ENCODE data around the gene CCDC47.

The CCDC47 gene

DNA sequence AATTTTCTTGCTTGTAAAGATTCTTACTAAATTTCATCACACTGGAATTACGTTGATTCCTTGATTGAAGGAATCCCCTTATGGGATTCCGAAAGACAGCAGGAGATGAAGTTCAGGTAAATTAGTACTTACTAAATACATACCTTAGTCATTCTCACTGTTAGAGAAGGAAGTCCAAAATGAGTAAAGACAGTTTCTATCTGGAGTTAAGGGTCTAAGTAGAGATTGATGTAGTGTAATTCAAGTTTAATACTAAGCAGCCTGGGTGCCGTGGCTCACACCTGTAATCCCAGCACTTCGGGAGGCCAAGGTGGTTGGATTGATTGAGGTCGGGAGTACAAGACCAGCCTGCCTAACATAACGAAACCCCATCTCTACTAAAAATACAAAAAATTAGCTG is 10.1 kb upstream of the CCDC47 start:
- DNase-seq: no peak

DNA sequence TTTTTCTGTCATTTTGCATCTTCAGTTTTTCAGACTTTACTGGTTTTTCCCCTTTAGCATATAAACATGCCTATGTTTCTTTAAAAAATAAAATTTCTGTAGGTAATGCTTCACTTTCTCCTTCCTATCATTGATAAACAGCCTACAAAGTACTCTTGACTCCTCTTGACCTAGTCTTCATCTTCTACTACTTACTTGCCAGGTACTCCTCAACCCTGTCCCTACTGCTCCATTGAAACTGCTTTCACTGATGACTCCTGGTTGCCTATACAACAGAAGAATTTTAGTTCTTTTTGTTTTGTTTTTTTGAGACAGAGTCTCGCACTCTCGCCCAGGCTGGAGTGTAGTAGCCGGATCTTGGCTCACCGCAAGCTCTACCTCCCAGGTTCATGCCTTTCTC is 7.5 kb upstream of the CCDC47 start:
- DNase-seq: no peak

DNA sequence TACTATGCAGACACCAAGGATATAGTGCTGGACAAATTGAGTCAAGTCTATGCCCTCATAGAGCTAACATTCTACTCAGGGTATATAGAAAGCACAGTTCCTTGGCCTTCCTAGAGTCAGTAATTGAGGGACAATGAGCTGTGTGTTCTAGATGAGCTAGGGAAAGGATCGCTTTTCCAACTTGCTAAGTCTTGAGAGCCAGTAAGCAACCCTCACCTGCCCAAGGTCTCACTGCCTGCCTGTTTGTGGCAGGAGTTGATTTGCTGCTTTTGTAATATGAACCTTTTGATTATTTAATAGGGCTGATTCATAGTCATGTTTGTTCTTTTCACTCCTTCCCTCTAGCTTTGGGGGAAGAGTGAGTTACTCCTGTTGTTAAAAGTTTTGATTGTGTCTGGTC is 7.1 kb upstream of the CCDC47 start:
- no peak for DNase-seq

DNA sequence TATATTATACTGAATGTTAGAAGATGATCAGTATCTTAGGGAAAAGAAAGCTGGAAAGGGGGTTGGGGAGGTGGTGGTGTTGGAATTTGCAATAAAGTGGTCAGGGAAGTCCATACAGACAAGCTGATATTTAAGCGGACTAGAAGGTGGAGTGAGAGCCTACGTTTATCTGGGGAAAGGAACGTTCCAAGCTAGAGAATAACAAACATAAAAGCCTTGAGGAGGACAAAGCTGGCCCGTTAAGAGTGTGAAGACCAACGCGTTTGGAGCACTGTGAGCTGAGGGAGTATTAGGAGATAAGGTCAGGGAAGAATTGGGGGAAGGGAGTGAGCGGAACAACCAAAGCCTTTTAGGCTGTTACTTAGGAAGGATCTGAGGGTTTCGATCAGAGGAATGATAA is 2.0 kb upstream of the CCDC47 start:
- no peak for DNase-seq

DNA sequence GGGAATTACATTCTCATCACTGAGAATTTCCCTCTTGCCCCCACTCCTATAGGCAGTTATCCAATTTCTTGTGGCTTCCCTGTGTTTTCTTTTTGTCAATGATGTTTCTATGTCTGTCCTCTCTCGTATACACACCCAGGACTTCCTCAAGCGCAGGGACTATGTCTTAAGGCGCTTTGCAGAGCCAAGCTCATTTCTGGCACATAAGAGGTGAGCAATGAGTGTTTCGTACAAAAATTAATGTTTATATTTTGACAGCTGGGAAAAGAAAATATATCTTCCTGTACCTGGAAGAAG is 1.5 kb upstream of the CCDC47 start:
- no peak for DNase-seq

DNA sequence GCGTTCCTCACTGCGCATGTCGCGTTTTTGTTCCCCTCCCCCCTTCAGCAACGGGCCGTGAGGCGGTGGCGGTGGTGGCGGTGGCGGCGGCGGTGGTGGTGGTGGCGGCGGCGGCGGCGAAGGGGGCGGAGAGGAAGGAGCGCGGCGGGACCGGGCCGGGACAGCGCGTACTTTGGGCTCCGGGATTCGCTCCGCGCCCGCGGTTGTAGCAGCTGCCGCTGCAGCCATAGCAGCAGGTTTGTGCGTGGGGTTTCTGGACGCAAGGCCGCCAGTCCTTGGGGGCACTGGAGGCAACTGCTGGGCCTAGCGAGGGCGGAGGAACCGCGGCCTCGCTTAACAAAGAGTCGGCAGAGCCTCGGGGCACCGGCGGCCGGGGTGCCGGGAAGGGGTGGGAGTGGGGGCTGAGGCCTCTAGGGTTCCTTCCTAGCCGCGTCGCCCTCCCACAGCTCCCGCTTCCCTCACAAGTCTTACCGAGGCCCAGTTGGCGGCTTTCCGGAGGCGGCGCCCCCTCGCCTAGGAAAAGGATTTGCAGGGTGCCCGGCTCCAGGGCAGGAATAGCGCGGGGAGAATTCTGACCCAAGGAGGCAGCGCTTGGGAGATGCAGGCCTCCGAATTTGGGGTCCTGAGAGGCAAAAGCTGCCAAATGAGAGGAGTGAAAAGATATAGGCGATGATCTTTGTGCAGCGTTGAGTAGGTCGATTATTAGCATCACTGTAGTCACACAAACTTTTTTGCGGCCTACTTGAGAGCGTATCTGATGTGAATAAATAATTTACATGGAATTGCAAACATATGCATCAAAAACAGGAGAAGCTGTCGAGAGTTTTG is 958 bp upstream of the CCDC47 start, which contains the start of gene DDX42:
DDX42 (plus strand) TSS at position 30 of the 828 bp plus-strand sequence. CDS start 12,880 bp downstream, outside the sequence.
- DNase-seq: peak; percentile 6

DNA sequence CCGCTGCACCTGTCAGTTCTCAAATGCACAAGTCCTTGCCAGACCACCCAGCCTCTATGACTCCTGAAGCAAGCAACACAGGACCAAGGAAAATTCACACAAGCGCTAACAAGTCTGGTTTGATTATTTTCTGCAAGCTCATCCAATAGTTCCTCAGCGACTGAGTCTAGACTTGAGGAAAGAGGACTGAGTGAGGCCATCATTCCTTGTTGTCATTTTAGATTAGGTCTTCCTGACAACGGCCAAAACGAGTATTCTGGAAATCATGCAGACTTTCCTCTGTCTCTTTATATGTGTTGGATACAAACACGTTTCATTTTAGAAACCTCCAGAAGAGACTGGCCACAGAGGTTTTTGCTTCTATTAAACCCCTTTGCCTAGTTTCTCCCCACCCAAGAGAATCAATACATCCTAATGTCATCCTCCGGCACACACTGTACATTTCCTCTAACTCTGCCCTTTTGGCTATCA is 561 bp downstream of the CCDC47 start:
- DNase-seq: no peak

DNA sequence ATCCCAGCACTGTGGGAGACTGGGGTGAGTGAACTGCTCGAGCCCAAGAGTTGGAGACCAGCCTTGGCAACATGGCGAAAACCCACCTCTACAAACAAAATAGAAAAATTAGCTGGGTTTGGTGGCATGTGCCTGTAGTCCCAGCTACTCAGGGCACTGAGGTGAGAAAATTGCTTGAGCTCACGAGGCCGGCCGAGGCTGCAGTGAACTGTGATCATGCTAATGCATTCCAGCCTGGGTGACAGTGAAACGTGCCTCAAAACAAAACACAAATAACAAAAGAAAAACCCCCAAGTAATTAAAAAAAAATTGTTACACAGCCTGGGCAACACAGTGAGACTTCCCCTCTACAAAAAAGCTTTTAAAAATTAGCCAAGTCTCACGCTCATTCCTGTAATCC is 5.0 kb downstream of the CCDC47 start:
- DNase-seq: no peak

DNA sequence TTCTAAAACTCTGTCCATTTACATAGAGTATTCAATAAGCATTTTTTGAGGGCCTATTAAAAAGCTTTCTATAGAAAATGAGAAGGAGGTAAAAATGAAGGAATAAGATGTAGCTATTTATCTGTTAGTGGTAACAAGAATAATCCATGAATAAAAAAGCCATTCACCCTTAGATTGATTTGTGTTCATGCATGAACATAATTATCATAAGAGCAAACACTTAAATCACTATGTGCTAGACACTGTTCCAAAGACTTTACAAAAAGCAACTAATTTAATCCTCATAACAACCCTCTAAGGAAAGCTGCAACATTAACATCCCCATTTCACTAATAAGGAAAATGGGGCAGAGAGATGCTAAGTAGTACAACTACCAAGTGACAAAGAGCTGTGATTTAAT is 6.6 kb downstream of the CCDC47 start:
- DNase-seq: no peak

DNA sequence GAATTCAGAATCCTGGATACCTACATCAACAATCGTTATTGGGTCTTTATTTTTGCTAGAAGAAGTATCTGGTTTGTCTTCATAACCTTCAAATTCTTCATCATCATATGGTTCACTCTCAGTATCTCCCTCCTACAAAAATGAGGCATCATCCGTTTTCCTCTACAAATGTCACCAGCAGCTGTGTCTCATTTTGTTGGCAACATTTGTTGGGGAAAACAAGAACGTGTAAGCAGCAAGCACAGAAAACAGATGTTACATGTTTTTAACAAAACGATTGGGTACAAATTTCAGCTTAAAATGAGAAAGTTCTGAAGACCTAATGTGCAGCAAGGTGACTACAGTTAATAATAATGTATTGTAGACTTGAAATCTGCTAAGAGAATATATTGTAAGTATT is 8.7 kb downstream of the CCDC47 start:
- no peak for DNase-seq

DNA sequence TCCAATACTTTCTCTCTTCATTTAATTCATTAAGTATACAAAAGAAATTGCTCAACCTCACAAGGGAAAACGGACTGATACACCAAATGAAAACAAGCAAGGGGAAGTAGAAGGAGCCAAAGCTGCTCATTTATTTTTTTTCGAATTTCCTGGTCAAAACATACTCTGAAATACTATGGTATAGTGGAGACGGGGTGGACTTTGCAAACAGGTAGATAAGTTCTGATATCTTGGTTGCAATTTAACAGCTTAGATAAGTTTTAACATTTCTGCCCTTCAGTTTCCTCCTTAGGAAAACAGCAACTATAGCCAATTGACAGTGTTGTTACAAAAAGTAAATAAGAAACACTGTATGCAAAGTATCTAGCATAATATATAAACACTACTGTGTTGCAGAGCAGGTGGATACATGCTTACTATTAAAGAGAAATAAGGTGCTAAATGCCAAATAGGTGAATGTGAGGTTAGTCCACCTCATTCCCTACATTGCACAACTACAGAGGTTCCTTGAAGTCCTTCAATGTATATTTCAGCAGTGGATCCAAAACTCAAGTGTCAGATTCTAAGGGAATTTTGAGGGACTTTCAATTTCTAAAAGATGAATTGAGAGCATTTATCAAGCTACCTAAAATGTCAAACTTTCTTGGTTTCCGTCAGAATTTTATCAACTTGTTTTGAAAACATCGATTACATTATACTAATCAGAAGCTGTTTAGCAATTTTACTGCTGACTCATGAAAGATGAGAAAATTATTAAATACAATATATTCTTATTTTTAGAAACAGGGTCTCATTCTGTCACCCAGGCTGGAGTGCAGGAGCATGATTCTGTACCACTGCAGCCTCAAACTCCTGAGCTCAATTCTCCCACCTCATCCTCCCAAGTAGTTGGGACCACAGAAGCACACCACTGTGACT is 11.0 kb downstream of the CCDC47 start:
- DNase-seq: no peak

DNA sequence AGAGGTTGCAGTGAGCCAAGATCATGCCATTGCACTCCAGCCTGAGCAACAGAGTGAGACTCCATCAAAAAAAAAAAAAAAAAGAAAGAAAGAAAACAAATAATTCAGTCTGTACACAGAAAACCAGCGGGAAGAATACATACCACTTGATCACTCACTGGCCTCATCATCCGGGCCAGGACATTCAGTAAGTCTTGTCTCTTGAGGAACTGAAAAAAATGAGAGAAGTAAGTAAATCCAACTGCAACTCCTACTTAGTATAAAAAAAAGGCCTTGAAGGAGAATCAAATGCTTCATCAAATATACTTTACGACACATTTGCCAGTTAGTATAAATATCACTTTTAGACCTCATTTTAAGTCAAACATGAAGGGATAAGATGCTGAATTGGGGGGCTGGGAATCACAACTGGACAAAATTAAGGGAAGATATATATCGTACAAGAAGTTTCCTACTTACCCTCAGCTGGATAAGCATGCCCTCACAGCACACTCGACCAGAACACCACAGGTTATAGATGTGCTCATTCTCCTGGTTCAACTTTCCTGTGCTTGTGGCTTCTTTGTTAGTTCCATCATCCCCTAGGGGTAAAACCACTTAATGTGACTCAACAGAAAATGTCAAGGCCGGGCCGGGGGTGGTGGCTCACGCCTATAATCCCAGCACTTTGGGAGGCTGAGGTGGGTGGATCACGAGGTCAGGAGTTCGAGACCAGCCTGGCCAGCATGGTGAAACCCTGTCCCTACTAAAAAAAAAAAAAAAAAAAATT is 12.4 kb downstream of the CCDC47 start:
- DNase-seq: no peak

DNA sequence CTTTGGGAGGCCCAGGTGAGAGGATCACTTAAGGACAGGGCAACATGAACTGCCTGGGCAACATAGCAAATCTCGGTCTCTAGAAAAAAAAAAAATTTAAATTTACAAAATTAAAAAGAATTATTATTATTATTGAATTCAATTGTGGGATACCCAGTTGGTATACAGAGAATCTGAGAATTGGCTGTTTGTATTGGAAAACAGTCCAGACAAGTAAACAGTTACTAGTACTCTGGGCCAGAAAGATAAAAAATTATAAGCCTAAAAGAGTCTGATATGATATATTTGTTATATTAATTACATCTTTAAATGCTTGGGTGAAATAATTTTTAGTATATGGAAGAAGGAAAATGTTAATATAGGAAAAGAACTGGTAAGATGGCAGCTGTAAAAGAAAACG is 15.0 kb downstream of the CCDC47 start:
- no peak for DNase-seq

DNA sequence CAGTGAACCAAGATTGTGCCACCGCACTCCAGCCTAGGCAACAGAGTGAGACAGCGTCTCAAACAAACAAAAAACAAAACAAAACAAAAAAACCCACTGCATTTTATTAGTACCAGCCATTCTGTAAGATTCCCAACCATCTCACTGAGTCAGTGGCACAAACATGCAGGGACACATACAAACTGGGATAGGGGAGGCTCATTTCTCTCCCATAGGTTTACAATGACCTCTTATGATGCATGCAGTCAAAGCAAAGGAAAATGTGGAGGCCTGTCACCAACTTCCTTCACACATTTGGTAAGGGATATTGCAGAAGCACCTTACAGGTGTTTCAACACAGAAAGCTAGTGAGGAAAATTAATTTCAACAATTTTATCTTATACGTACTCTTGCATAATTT is 19.4 kb downstream of the CCDC47 start:
- DNase-seq: no peak

DNA sequence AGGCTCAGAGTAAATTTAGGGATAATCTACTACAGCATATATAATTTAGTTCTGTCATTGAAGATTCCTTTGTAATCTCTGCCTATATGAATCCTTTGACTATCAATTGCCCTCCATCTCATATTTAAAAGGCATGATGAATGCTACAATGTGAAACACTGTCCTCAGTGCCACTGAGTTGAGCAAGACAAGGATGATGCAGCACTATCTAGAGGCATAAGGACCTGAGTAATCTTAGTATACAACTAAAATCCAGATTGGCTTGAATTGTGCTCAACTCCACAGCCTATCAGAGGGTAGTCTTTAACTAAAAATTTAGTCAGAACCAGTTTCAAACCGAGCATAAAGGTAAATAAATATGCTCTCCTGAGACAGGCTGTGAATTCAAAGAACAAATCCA is 20.2 kb downstream of the CCDC47 start:
- DNase-seq: no peak

DNA sequence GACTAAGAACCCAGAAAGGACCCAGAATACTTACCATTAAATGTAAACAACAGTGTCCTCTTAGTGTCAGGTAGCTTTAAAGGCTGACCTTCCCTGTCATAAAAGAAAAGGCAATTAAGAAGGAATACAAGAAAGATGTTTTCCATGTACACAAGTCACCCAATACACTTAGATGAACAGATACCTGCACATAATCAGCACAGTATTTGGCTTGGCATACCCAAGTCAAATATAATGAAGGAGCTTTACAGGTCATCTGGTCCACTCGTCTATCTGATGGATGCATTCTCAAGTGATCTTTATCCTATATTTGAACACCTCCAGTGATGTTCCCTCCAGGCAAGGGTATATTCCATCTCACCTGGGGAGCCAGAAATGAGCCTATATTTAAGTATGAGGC is 20.7 kb downstream of the CCDC47 start:
- DNase-seq: no peak

DNA sequence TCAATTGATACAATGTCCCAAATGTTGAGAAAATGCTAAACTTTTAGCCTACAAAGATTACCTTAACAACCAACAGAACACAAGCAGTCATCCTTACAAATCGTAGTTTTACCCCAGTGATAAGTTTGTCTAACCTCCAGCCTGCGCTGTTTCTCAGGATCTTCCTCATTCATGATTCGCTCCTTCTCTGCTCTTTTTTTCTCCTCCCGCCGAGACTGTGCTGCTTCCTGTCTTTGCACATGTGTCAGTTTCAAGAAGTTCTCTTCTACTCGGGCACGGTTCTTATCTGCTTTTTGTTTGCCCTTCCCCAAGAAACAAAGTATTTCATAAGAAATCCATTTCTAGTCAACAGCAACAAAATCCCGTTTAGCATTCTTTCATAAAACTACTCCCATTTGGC is 21.6 kb downstream of the CCDC47 start:
- DNase-seq: no peak

DNA sequence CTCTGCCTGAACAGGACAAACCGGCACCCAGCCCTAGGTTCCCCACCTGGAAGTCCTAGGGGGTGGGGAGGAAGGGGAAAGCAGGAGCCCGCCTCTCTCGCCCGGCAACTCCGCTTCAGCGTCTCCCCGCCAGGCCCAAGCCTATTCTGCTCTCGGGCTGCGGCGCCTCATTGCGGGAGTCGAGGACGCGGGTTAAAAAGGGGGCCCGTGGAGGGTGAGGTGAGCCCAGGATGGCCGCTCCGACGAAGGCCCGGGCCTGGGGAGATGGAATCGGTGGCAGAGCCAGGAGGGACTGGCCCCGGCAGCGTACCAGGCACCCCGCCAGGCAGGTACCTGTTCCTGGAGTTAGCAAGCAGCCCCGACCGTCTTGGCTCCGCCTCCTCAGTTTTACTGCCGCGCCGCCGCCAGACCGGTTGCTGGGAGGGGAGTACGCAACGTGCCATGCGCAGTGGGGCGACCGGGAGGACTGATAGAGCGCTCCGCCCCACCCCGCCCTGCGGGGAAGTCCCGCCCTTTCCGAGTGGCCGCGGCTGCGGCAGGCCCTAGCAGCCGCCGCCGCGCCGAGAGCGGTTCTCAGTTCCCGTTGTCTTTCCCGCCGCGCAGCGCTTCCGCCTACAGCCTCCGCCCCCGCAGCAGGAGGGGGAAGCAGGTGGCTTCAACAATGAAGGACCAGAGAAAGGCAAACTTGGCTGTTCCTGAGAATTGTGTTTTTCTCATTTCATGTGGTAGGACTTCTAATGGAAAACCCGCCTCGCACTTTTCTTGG is 31.8 kb downstream of the CCDC47 start, which contains the start of gene STRADA:
STRADA (minus strand) TSS at position 392 of the 766 bp plus-strand sequence. CDS start 13,430 bp downstream, outside the sequence.
- DNase-seq: peak; percentile 97

DNA sequence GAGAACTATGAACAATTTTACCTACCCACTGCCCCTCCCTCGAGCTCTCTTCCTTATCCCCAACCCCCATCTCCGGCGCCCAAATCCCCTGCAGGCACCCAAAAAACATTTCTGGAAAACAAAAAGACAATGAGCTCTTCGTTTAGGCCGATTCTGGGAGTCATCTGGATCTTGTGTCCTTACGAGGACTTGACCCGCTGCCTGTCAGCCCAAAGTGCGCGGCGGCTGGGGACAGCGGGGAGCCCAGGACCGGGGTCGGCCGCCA is 32.3 kb downstream of the CCDC47 start:
- no peak for DNase-seq

DNA sequence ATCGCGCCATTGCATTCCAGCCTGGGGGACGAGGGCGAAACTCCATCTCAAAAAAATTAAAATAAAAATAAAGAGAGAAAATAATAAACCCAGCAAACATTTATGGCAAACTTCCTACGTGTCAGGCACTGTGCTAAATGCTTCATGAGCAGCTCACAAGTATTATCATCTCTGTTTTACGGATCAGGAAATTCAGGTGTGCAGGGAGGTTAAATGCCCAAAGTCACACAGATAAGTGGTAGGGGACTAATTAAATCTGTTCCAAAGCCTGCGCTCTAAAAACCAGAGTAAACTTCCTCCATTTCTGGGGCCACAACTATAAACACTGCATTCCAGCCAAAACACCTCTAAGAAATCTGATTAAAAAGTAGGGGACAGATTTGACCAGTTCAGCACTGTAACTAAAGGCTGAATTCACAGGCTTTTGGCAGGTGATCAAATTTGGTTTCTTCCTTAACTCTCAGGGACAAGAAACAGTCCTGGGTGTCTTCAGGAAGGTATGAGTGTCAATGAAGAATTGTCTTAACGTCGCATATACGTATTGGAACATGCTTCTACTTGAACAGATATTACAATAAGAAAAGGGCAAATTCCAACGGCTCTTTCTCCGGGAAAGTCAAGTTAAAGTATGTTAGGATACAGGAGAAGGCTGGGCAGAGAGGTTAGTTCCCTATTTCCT is 32.8 kb downstream of the CCDC47 start:
- no peak for DNase-seq

DNA sequence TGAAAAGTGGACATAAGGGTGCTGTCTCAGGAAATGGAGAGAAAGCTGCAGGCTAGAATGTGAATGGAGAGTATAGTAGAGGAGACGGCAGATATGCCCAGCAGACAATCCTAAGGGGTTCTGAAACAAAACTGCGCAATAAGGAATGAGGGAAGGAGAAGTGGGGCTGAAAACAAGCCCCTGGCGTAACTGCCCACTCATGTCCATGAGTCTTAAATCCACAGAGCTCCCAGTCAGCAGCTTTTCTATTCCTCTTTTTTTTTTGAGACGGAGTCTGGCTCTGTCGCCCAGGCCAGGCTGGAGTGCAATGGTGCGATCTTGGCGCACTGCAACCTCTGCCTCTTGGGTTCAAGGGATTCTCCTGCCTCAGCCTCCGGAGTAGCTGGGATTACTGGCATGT is 37.7 kb downstream of the CCDC47 start:
- DNase-seq: no peak

DNA sequence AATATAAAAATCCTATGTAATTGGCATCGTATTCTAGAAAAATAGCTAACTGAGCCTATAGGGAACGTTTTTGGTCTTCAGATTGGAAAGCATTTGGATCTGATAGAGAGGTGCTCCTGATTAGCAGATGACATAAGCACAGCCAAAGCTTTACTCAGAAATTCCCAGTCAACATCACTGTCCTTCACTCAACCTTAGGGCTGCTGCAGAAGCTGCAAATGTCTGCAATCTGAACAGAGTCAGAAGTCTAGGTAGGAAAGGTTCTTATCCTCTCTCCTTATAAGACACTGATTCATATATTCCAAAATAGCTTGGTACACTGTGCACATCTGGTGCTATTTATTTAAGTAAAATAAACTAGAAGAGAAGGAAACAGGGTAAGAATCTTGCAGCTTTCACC is 51.0 kb downstream of the CCDC47 start:
- no peak for DNase-seq
